NCI-H128 (cell line): ENCODE measurements around the gene GALNT9.

ENCODE experiments used
- DNase-seq: peaks from one replicate; lab custom pipeline; 2025; ENCODE audit not compliant: unreplicated experiment; lab: John Stamatoyannopoulos, UW

The GALNT9 gene

GRCh38 chr12:132282031-132282949 is 47.1 kb downstream of the GALNT9 start:
- DNase-seq, result no peak

- no peak for DNase-seq
These were observed 48.4 kb downstream of the GALNT9 start for GRCh38 chr12:132281038-132281437.

GRCh38 chr12:132280406-132280805 is 49.0 kb downstream of the GALNT9 start:
- no peak for DNase-seq

DNA sequence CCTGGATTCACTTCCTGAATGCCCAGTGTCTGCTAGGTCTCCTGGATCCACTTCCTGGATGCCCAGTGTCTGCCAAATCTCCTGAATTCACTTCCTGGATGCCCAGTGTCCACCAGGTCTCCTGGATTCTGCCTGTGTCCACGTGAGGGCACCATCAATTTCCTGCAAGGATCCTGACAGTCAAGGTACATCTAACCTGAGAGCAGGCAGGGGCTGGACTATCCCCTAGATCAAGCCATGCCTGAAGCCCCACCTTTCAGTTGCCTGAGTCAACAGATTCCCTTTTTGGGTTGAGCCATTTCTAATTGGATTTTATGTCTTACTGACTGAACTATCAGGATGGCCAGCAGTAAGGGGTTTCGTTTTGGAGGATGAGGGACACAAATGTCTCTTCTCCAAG is 49.5 kb downstream of the GALNT9 start:
- no peak for DNase-seq

DNA sequence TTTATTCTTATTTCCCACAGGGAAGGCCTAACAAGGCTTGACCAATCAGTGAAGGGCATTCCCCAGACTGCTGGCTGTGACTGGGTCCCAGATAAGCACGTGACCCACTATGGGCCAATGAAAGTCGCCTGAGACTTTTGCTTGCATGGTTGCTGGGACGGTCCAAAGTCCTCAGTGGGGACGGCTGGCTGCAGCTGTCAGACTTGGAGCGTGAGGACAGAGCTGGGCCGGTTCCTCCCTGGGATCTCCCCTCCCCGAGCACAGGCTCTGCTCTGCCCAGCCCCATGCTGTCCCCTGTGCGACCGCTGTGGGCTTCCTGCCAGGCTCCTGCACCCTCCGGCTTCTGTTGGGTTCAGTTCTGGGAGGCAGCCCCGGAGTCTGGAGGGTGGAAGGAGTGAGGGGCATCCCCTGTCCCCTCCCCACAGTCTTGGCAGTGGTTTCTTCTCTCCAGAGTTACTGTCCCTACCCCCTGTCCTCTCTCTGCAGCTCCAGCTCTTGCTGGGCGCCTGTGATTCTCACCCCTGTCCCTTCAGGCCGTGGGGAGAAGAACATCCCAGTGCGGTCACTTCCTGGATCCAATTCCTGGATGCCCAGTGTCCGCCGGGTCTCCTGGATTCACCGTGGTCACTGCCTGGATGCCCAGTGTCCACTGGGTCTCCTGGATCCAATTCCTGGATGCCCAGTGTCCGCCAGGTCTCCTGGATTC is 50.1 kb downstream of the GALNT9 start:
- DNase-seq, result no peak

- no peak for DNase-seq
These were observed 50.8 kb downstream of the GALNT9 start for GRCh38 chr12:132278401-132279183.

GRCh38 chr12:132277949-132278348 is 51.4 kb downstream of the GALNT9 start:
- DNase-seq, result no peak

GRCh38 chr12:132277374-132277941 is 51.9 kb downstream of the GALNT9 start:
- DNase-seq, result no peak

DNA sequence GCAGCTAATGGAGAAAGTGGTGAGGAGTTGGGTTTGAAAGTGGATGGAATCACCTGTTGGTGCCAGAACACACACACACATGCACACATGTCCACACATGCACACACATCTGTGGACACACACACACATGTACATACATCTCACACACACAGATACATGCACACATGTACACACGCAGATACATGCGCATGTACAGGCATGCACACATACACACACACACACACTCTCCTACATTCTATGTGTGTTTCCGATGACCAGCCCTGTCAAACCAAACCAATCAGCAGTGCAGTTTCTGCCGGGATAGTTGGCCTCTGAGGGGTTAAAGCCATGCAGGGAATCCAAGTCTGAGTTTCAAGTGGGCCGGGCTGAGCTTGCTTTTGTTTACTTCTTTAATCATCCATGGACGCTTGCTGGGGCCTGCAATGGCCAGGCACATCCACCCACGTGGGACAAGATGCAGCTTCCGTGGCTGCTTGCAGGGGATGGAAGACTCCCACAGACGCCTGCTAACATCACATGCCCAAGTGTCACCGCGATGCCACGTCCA is 52.5 kb downstream of the GALNT9 start:
- no peak for DNase-seq

DNA sequence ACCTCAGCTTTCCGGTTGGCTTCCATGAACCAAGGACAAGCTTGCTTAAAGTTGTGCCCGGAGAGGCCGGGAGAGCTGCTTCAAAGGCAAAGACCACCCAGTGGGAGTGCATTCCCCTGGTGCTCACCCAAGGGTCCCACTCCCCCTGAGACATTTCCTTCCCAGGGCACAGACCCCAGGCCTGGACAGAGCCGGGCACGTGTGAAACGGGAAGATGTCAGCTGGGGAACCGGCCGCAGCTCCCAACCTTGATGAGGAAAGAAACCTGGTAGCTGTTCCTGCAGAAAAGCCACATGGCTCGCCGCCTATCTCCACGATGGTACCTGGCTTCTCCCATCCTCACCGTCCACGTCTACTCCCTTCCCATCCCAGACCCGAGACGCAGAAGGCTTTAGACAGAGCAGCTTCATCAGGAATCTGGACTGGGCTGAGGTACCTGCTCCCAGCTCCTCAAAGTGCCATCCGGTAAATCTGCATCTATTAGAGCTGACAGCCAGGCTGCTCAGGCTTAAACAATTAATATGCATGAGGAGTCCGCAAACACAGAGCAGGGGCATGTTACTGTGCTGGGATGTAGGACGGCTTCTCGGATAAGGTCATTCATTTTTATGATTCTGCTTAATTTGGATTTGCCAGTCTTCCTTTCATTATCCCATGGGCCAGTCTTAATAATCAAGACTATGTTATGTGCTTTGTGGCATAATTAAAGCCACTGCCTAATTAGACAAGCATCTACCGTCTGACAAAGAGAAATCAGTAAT is 53.1 kb downstream of the GALNT9 start:
- DNase-seq, result no peak

GRCh38 chr12:132275631-132276030 is 53.8 kb downstream of the GALNT9 start:
- DNase-seq, result no peak

DNA sequence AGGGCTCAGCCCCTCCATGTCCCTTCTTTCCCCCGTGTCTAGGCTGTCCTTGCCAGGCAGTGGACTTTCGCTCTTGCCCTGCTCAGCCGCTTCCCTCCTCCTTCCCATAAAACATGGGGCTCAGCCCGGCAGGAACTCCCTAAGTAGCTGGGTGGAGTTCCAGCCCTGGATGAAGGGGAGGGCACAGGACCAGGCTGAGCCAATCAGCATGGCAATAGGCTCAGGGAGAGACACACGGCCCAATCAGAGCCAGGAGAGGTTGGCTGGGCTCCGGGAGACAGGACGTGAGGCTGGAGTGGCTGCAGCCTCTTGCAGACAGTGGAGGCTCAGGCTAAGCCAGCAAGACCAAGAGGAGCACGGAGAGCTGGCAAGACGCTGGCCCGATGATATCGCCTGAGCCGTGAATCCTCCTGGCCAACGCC is 54.3 kb downstream of the GALNT9 start:
- DNase-seq, result no peak

- DNase-seq, result no peak
These were observed 55.4 kb downstream of the GALNT9 start for GRCh38 chr12:132273992-132274334.

DNA sequence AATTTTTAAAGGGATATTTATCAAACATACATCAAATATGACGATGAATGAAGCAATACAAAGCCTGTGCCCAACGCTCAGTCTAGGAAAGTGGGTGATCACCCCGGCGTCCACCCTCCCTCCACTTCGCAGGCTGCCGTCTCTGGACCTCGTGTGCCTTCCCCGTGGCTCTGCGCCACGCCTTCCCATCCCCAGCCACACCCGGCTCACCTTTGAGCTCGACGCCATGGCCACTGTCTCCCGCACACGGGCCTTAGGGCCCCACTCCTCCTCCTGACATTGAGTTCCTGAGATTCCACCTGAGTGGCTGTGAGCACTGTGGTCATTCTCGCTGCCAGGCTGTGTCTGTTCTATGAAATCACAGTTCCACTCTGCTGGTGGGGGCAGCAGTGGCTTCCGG is 56.7 kb downstream of the GALNT9 start:
- DNase-seq, result no peak

- no peak for DNase-seq
These were observed 57.7 kb downstream of the GALNT9 start for GRCh38 chr12:132271755-132272092.

DNA sequence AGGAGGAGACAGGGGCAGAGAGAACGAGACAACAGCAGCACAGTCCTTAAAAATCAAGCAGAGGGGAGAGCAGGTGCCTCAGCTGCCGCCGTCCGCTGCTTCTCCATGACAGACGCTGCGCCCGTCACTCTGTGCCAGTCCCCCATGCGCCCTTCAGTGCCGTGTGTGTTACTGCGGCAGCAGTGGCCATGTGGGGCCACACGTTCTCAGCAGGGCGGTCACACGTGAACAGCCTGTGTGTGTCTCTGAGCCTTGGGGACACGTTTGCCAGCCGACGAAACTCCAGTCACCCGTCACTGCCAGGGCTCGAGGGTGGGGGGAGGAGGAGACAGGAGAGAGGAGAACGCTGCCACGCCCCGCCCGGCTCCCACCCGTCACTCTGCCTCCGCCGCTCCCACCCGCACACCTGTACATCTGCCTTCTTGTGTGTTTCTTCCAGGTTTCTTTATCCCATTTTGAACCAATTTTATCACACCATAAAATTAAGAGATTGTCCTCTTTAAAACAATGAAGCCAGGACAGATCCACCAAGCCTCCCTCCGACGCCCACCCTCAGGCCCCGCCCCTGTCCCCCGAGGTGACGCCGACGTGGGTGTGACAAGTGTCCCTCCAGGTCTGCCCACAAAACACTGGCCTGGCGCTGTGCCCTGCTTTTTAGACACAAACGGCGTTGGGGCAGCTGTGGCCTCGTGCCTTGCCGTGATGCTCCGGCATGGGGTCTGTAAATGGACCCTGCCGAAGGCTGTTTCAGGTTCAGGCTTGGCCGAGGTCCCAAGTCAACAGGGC is 58.2 kb downstream of the GALNT9 start:
- DNase-seq, result no peak

GRCh38 chr12:132270516-132270915 is 58.9 kb downstream of the GALNT9 start:
- no peak for DNase-seq

DNA sequence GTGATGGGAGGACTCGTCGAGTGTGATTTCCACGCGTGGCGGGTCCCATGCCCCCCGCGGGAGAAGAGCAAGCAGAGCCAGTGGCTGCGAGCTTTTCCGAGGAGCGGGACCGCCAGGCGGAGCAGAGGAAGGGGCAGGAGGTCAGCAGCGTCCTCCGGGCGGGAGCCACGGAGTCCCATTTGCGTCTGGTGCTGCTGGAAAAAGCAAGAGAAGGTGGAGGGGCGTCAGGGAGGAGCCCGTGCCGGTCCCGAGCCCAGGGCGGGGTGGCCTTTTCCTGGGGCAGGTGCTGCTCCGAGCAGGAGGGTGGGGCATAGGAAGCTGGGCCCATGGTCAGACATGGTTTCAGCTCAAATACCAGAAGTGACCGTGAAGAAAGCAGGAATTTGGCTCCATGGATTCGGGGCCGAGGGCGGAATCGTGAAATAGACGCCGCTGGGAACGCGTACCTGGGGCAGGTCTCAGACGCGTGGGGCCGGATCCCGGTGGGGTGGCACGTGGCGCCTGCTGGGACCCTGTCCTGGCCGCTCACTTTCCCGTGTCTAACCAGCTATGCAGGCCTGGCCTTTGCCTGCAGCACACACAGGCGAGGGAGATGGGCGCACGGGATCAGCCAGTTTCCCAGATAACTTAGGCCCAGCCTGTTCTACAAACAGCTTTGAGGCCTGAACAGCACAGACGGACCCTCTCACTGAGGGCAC is 60.0 kb downstream of the GALNT9 start:
- DNase-seq, result no peak

- no peak for DNase-seq
These were observed 60.7 kb downstream of the GALNT9 start for GRCh38 chr12:132268674-132269073.
